Endothelial cell of umbilical vein (primary cell): Measurements from ENCODE around the gene NTSR1. TPM values are rescaled to one million over a fixed set of nuclear protein-coding genes. Genes with fewer than 3 reads are reported as not detected.

Source experiments
- BruUV-seq: library from RNA; stranded (reverse); fragments of 400-500 nt; replicated peaks from 2 replicates; lab custom pipeline; 2021; lab: Mats Ljungman, UMichigan
- CTCF ChIA-PET: fragments of 300-600, 350-600 bp; sonication (Branson Sonifier 250); formaldehyde crosslinking; loops from one replicate; lab custom pipeline; 2021; ENCODE audit warnings: antibody characterized with exemption, inconsistent platforms; lab: Charles Lee
- POLR2A ChIA-PET: fragments of 300-600, 350-600 bp; sonication (Branson Sonifier 250); formaldehyde crosslinking; loops from one replicate; lab custom pipeline; 2021; ENCODE audit warnings: antibody characterized with exemption, inconsistent platforms; lab: Charles Lee
- DNase-seq: peaks from one replicate; pipeline ENCODE4 v3.0.0-alpha.2; 2011; ENCODE audit warnings: low read depth, low spot score
- FAIRE-seq: peaks from 2 replicates; lab custom pipeline; 2011; peaks lifted over from hg19 to GRCh38; lab: Jason Lieb, UNC
- H2AFZ ChIP-seq: 2 replicates; pipeline ENCODE4 v1.6.0; 2012; ENCODE audit warnings: low read depth, low read length, control low read depth, inconsistent platforms
- H3K27ac ChIP-seq: 2 replicates; pipeline ENCODE4 v1.5.1; 2011; ENCODE audit warnings: low read depth, mild to moderate bottlenecking, control low read depth, low read length, moderate library complexity; ENCODE audit not compliant: insufficient read depth
- H3K27me3 ChIP-seq, 2 experiments: 2 replicates each; pipeline versions ENCODE4 v1.6.0 to v1.6.1; 2011; ENCODE audit warnings: low read length in 2 of 2, mixed read lengths in 1 of 2; ENCODE audit not compliant: control insufficient read depth in 2 of 2, insufficient read depth in 2 of 2
- H3K36me3 ChIP-seq, 2 experiments: 2 replicates in 1 of 2; 3 replicates in 1 of 2; pipeline ENCODE4 v1.5.1; 2011; ENCODE audit warnings: low read length in 2 of 2, mild to moderate bottlenecking in 1 of 2, moderate library complexity in 1 of 2; ENCODE audit not compliant: control insufficient read depth in 2 of 2, insufficient read depth in 2 of 2; ENCODE audit errors: extremely low read depth in 1 of 2
- H3K4me1 ChIP-seq: 3 replicates; pipeline ENCODE4 v1.5.1; 2011; ENCODE audit warnings: mild to moderate bottlenecking, low read length; ENCODE audit not compliant: control insufficient read depth, insufficient read depth; ENCODE audit errors: extremely low read depth
- H3K4me2 ChIP-seq: 2 replicates; pipeline ENCODE4 v1.6.1; 2011; ENCODE audit warnings: low read length, control low read depth, mixed read lengths; ENCODE audit not compliant: insufficient read depth
- H3K4me3 ChIP-seq, 3 experiments: fragments of 200-600 bp in 1 of 3; sonication (generic), shearing (Covaris generic) in 1 of 3; replicated peaks in 1 of 3; 2 replicates each; pipeline ENCODE4 v1.5.1; 2011 to 2016; ENCODE audit warnings: control low read depth in 3 of 3, low read length in 3 of 3, mild to moderate bottlenecking in 2 of 3, inconsistent platforms in 1 of 3, low read depth in 1 of 3, moderate library complexity in 1 of 3; ENCODE audit not compliant: insufficient read depth in 1 of 3
- H3K79me2 ChIP-seq: 2 replicates; pipeline ENCODE4 v1.6.0; 2012; ENCODE audit warnings: low read length, inconsistent platforms; ENCODE audit not compliant: control insufficient read depth, insufficient read depth
- H3K9ac ChIP-seq: replicated peaks from 2 replicates; pipeline ENCODE3; 2011; ENCODE audit warnings: low read length, control low read depth; ENCODE audit not compliant: insufficient read depth; ENCODE audit errors: extremely low read depth
- H3K9me1 ChIP-seq: replicated peaks from 3 replicates; pipeline ENCODE4 v1.6.0; 2011; ENCODE audit warnings: mild to moderate bottlenecking, low read length; ENCODE audit not compliant: control insufficient read depth, insufficient read depth; ENCODE audit errors: extremely low read depth
- H3K9me3 ChIP-seq: replicated peaks from 2 replicates; pipeline ENCODE4 v1.5.1; 2012; ENCODE audit warnings: low read length, inconsistent platforms; ENCODE audit not compliant: control insufficient read depth, insufficient read depth
- H4K20me1 ChIP-seq: replicated peaks from 2 replicates; pipeline ENCODE3; 2011; ENCODE audit warnings: mild to moderate bottlenecking, low read length; ENCODE audit not compliant: control insufficient read depth, insufficient read depth; ENCODE audit errors: extremely low read depth
- CTCF ChIP-seq, 2 donors: IDR thresholded peaks; 1 replicate in 1 of 2; 2 replicates in 1 of 2; pipeline ENCODE4 v1.5.1; 2011; ENCODE audit warnings: low read length in 2 of 2, mild to moderate bottlenecking in 2 of 2, moderate library complexity in 2 of 2, control low read depth in 1 of 2, inconsistent platforms in 1 of 2, low read depth in 1 of 2; ENCODE audit not compliant: insufficient read depth in 1 of 2; ENCODE audit errors: extremely low read depth in 1 of 2
- EZH2 ChIP-seq: IDR thresholded peaks from 2 replicates; pipeline ENCODE4 v1.6.1; 2012; ENCODE audit warnings: borderline replicate concordance, low read depth, mild to moderate bottlenecking, moderate library complexity, low read length, inconsistent platforms; ENCODE audit not compliant: severe bottlenecking
- FOS ChIP-seq: IDR thresholded peaks from 2 replicates; pipeline ENCODE4 v1.6.1; 2011; ENCODE audit warnings: mild to moderate bottlenecking, low read length, moderate library complexity, borderline replicate concordance; ENCODE audit not compliant: insufficient read depth
- GATA2 ChIP-seq: IDR thresholded peaks from 2 replicates; pipeline ENCODE4 v1.7.0; 2011; ENCODE audit warnings: low read depth, mild to moderate bottlenecking, moderate library complexity, mixed read lengths, low read length; ENCODE audit not compliant: insufficient read length, insufficient read depth
- JUN ChIP-seq: IDR thresholded peaks from 2 replicates; pipeline ENCODE4 v1.6.1; 2011; ENCODE audit warnings: borderline replicate concordance, low read depth; ENCODE audit not compliant: insufficient read length, insufficient read depth
- MAX ChIP-seq: IDR thresholded peaks from 2 replicates; pipeline ENCODE4 v1.6.1; 2011; ENCODE audit not compliant: insufficient read depth, insufficient read length
- MYC ChIP-seq: IDR thresholded peaks from one replicate; pipeline ENCODE4 v1.6.1; 2011; ENCODE audit warnings: mild to moderate bottlenecking, low read depth, low read length
- POLR2A ChIP-seq: IDR thresholded peaks from 2 replicates; pipeline ENCODE4 v1.6.1; 2012; ENCODE audit warnings: low read depth, mild to moderate bottlenecking, control low read depth, low read length
- POLR2AphosphoS5 ChIP-seq: IDR thresholded peaks from 2 replicates; pipeline ENCODE4 v1.6.1; 2012; ENCODE audit warnings: low read depth, mild to moderate bottlenecking, control low read depth, low read length, moderate library complexity; ENCODE audit not compliant: insufficient read depth
- dilution Hi-C: fragments of 300-500 bp; cut with MboI; formaldehyde crosslinking; loops from one replicate; pipeline ENCODE4 v1.15.0; 2019; ENCODE audit warnings: low sequenced_read_pairs; ENCODE audit not compliant: extremely low pct_ligation_motif_present
- intact Hi-C: fragments of 100-400 bp; cut with micrococcal nuclease; formaldehyde crosslinking; loops from one replicate; pipeline ENCODE4 v1.10.0; 2022
- polyA plus RNA-seq, 4 experiments: library from polyadenylated mRNA; depleted of rRNA in 3 of 4; stranded (reverse) in 3 of 4; unstranded in 1 of 4; fragments of >200 nt; gene quantifications; 2 replicates each; pipeline versions ENCODE4 v1.2.1 to v1.2.3, GENCODE V29; 2011 to 2012; ENCODE audit warnings: missing spikeins in 1 of 4
- total RNA-seq: library from RNA; stranded (reverse); gene quantifications from 2 replicates; pipeline ENCODE4 v1.2.3, GENCODE V29; 2021

Gene NTSR1
- total and polyA plus RNA-seq, 2 donors (not counting 3 experiments of a cell fraction or from before 2014, with no cell fraction given) = 0.14 to 2.1 TPM

- dilution Hi-C loops (no loop called here), intact Hi-C loops (no loop called here)
- TF ChIP-seq POLR2A (no peak), GATA2 (no peak), FOS (no peak), MYC (no peak), POLR2AphosphoS5 (no peak), JUN (no peak), MAX (no peak), EZH2 (no peak), CTCF (IDR thresholded peaks at IDR 0.05; ENCODE audit: extremely low read depth in 1 of 2, insufficient read depth in 1 of 2, low read depth in 1 of 2, low read length in 2 of 2) (no peak)
- H3K4me3 ChIP-seq = no peak overlapping the region
- peaks cover 2 to 3% of the 10 kb centered on the region in 2 experiments for H3K27me3 ChIP-seq
- H4K20me1 ChIP-seq = no peaks in the 10 kb centered on the region
- H3K9me1 ChIP-seq = no peaks in the 10 kb centered on the region
- H3K27ac ChIP-seq = no peak overlapping the region
- BruUV-seq = no TSS peak
- no peak overlapping the region for H3K4me2 ChIP-seq
- ChIA-PET POLR2A (no interaction called here), CTCF (no interaction called here)
- no peaks in the 10 kb centered on the region for H3K36me3 ChIP-seq
- H2AFZ ChIP-seq = no peak overlapping the region
- H3K4me1 ChIP-seq = no peaks in the 10 kb centered on the region
- no peak for DNase-seq
- no peaks in the 10 kb centered on the region for H3K9me3 ChIP-seq
- FAIRE-seq = no peak
- H3K79me2 ChIP-seq = no peaks in the 10 kb centered on the region
- H3K9ac ChIP-seq = no peak overlapping the region
Observed at GRCh38 chr20:62754991-62755356, 46.3 kb downstream of the NTSR1 start.
